ENCODE measurements around the gene NBEAL1. TPM values are rescaled to one million over a fixed set of nuclear protein-coding genes. Genes with fewer than 3 reads are reported as not detected.
A peak's percentile ranks its signal among the peaks of the same experiment; 100 is the strongest.
"Not testable (repeated sequence)": the region's sequence is repeated elsewhere in the genome, so short reads cannot be mapped to it uniquely, and the experiment has no call there.

Gene NBEAL1
- total and polyA plus RNA-seq, 2 donors from 2014 or later = 6.5 to 39.3 TPM

DNA sequence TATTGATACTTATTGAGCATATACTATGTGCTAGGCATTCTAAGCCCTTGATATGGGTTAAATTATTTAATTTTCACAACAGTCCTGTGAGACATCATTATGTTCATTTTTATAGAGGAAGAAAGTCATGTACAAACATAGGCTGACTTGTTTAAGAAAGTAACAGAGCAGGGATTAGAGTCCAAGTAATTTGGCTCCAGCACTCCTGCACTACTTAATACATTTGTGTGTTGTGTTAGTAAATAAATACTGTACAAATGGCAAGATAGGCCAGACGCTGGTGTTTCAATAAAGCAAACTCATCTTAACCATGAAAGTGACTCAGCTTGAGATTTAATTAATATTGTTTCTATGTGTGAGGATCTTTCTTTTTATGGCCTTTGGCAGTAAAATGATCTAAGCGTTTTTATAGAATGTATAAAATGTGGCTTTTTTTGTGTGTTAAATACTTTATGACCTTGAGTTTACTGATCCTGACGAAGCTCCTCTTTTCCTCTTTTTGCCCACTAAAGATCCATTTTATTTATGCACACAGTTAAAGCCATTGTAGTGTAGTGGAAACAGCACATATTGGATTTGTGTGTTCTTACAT lies 21.3 kb downstream of the NBEAL1 start:
- Histone ChIP-seq H3K27ac (ENCODE audit: low read depth in 2 of 2, low read length in 2 of 2) (peak overlapping the region in 1 of 2 donors; percentile 80), H3K36me3 (ENCODE audit: control insufficient read depth in 2 of 3, insufficient read depth in 3 of 3, low read length in 3 of 3) (no peaks in the 10 kb centered on the region), H3K27me3 (ENCODE audit: control insufficient read depth, insufficient read depth, low read length) (no peaks in the 10 kb centered on the region), H3K4me1 (ENCODE audit: control insufficient read depth in 2 of 3, insufficient read depth in 2 of 3, low read depth in 1 of 3, low read length in 3 of 3) (peaks cover 0 to 8% (median 3%) of the 10 kb centered on the region in 3 donors), H3K4me3 (ENCODE audit: low read length in 3 of 3) (no peak overlapping the region), H3K9ac (ENCODE audit: low read length in 3 of 3) (no peak overlapping the region), H3K9me3 (ENCODE audit: control insufficient read depth in 2 of 3, insufficient read depth in 1 of 3, low read length in 3 of 3) (no peaks in the 10 kb centered on the region)
- no peak for TF ChIP-seq CTCF (IDR thresholded peaks at IDR 0.05; ENCODE audit: borderline replicate concordance, extremely low read depth, insufficient read depth)
- DNase-seq (no peak), FAIRE-seq (no peak)
- intact Hi-C loops (cut with DNase I) = no loop called here

DNA sequence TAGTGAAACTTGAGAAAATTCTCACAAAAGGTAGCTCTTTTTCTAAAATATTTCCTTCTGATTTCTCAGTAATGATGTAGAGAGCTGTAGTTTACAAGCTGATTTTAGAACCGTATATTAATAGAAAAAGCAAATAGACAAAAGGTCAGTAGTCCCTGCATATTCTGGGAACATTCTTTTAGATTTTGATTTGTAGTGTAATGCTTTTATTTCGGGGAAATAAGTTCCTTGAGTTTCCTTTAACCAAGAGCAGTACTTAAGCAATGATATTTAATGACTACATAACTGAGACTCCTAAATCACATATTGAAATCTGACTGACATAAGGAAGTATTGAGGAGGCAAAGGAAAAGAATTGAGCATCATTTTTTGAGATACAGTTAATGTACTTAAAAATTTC lies 22.4 kb downstream of the NBEAL1 start:
- H3K27ac ChIP-seq (ENCODE audit: low read depth in 2 of 2, low read length in 2 of 2) = peak overlapping the region in 1 of 2 donors; percentile 80
- intact Hi-C loops (cut with DNase I) = no loop called here
- FAIRE-seq = peak; percentile 76

GRCh38 chr2:203038586-203038985 lies 23.9 kb downstream of the NBEAL1 start:
- no peaks in the 10 kb centered on the region for H3K27me3 ChIP-seq (ENCODE audit: control insufficient read depth, insufficient read depth, low read length)
- no peak for FAIRE-seq
- peaks cover 0 to 12% (median 8%) of the 10 kb centered on the region in 3 donors for H3K4me1 ChIP-seq (ENCODE audit: control insufficient read depth in 2 of 3, insufficient read depth in 2 of 3, low read depth in 1 of 3, low read length in 3 of 3)

More for the DNA sequence above, 22.4 kb downstream of the NBEAL1 start:
- no peak for DNase-seq
- no peak overlapping the region for H3K9ac ChIP-seq (ENCODE audit: low read length in 3 of 3)
- no peaks in the 10 kb centered on the region for H3K9me3 ChIP-seq (ENCODE audit: control insufficient read depth in 2 of 3, insufficient read depth in 1 of 3, low read length in 3 of 3)
- H3K4me1 ChIP-seq (ENCODE audit: control insufficient read depth in 2 of 3, insufficient read depth in 2 of 3, low read depth in 1 of 3, low read length in 3 of 3) = peaks cover 0 to 12% (median 8%) of the 10 kb centered on the region in 3 donors
- no peak for TF ChIP-seq CTCF (IDR thresholded peaks at IDR 0.05; ENCODE audit: borderline replicate concordance, extremely low read depth, insufficient read depth)
- peaks cover 0 to 3% (median 0%) of the 10 kb centered on the region in 3 donors for H3K36me3 ChIP-seq (ENCODE audit: control insufficient read depth in 2 of 3, insufficient read depth in 3 of 3, low read length in 3 of 3)
- H3K4me3 ChIP-seq (ENCODE audit: low read length in 3 of 3) = no peak overlapping the region
- H3K27me3 ChIP-seq (ENCODE audit: control insufficient read depth, insufficient read depth, low read length) = no peaks in the 10 kb centered on the region

DNA sequence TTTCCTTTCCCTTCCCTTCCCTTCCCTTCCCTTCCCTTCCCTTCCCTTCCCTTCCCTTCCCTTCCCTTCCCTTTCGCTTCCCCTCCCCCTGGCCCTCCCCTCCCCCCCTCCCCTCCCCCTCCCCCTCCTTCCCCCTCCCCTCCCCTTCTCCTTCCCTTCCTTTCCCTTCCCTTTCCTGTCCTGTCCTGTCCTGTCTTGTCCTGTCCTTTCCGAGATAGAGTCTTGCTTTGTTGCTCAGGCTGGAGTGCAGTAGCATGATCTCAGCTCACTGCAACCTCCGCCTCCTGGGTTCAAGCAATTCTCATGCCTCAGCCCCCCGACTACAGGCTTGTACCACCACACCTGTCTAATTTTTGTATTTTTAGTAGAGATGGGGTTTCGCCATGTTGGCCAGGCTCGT lies 24.5 kb downstream of the NBEAL1 start:
- H3K4me3 ChIP-seq (ENCODE audit: low read length in 3 of 3); DNase-seq; FAIRE-seq; intact Hi-C loops (cut with DNase I); H3K27ac ChIP-seq (ENCODE audit: low read depth in 2 of 2, low read length in 2 of 2); H3K9me3 ChIP-seq (ENCODE audit: control insufficient read depth in 2 of 3, insufficient read depth in 1 of 3, low read length in 3 of 3); H3K27me3 ChIP-seq (ENCODE audit: control insufficient read depth, insufficient read depth, low read length); H3K9ac ChIP-seq (ENCODE audit: low read length in 3 of 3); H3K36me3 ChIP-seq (ENCODE audit: control insufficient read depth in 2 of 3, insufficient read depth in 3 of 3, low read length in 3 of 3): not testable (repeated sequence)
- H3K4me1 ChIP-seq (ENCODE audit: control insufficient read depth in 2 of 3, insufficient read depth in 2 of 3, low read depth in 1 of 3, low read length in 3 of 3) = peaks cover 0 to 12% (median 8%) of the 10 kb centered on the region in 3 donors

More at GRCh38 chr2:203038586-203038985, 23.9 kb downstream of the NBEAL1 start:
- Histone ChIP-seq H3K9me3 (ENCODE audit: control insufficient read depth in 2 of 3, insufficient read depth in 1 of 3, low read length in 3 of 3) (no peaks in the 10 kb centered on the region), H3K36me3 (ENCODE audit: control insufficient read depth in 2 of 3, insufficient read depth in 3 of 3, low read length in 3 of 3) (peaks cover 0 to 9% (median 0%) of the 10 kb centered on the region in 3 donors), H3K27ac (ENCODE audit: low read depth in 2 of 2, low read length in 2 of 2) (no peak overlapping the region), H3K4me3 (ENCODE audit: low read length in 3 of 3) (no peak overlapping the region), H3K9ac (ENCODE audit: low read length in 3 of 3) (no peak overlapping the region)
- no peak for TF ChIP-seq CTCF (IDR thresholded peaks at IDR 0.05; ENCODE audit: borderline replicate concordance, extremely low read depth, insufficient read depth)
- intact Hi-C loops (cut with DNase I) = no loop called here
- DNase-seq = no peak
